NB4 (cell line): ENCODE measurements around the gene ADAM12.

Source experiments
- DNase-seq: peaks from one replicate; pipeline ENCODE4 v3.0.0; 2010; ENCODE audit warnings: low read depth
- H3K4me3 ChIP-seq: one replicate; pipeline ENCODE4 v1.5.1; 2011; ENCODE audit warnings: mild to moderate bottlenecking, low read depth, low read length, moderate library complexity
- MYC ChIP-seq: IDR thresholded peaks from 2 replicates; pipeline ENCODE4 v1.6.1; 2011; ENCODE audit warnings: low read depth, low read length
- POLR2A ChIP-seq: IDR thresholded peaks from 2 replicates; pipeline ENCODE4 v1.6.1; 2011; ENCODE audit warnings: mild to moderate bottlenecking; ENCODE audit not compliant: insufficient read length; ENCODE audit errors: extremely low read depth
- TF ChIP-seq, protein P1 (sequence below): IDR thresholded peaks from one replicate; pipeline ENCODE4 v1.5.1; 2012; ENCODE audit warnings: low read depth, low read length
- TF ChIP-seq, protein P2 (sequence below): IDR thresholded peaks from 2 replicates; pipeline ENCODE4 v1.6.1; 2011; ENCODE audit warnings: low read depth, low read length

Gene ADAM12

DNA sequence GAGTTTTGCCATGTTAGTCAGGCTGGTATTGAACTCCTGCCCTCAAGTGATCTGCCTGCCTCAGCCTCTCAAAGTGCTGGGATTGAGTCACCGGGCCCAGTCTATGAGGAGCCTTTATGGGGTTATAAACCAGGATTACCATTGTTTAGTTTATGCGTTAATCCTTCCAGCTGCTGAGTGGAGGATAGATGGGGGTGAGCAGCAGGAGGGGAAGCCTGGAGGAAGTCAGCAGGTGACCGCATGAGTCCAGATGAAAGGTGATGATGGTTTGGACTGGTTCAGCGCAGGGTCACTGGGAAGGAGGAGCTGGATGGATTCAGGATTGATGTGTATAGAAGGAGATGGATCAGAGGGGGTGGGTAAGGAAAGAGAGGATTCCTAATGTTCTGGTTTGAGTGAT, 197.1 kb downstream of the ADAM12 start:
- TF ChIP-seq POLR2A (no peak), MYC (no peak)
- TF ChIP-seq, protein P1, sequence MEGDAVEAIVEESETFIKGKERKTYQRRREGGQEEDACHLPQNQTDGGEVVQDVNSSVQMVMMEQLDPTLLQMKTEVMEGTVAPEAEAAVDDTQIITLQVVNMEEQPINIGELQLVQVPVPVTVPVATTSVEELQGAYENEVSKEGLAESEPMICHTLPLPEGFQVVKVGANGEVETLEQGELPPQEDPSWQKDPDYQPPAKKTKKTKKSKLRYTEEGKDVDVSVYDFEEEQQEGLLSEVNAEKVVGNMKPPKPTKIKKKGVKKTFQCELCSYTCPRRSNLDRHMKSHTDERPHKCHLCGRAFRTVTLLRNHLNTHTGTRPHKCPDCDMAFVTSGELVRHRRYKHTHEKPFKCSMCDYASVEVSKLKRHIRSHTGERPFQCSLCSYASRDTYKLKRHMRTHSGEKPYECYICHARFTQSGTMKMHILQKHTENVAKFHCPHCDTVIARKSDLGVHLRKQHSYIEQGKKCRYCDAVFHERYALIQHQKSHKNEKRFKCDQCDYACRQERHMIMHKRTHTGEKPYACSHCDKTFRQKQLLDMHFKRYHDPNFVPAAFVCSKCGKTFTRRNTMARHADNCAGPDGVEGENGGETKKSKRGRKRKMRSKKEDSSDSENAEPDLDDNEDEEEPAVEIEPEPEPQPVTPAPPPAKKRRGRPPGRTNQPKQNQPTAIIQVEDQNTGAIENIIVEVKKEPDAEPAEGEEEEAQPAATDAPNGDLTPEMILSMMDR = no peak
- DNase-seq = no peak
- no peak overlapping the region for H3K4me3 ChIP-seq

DNA sequence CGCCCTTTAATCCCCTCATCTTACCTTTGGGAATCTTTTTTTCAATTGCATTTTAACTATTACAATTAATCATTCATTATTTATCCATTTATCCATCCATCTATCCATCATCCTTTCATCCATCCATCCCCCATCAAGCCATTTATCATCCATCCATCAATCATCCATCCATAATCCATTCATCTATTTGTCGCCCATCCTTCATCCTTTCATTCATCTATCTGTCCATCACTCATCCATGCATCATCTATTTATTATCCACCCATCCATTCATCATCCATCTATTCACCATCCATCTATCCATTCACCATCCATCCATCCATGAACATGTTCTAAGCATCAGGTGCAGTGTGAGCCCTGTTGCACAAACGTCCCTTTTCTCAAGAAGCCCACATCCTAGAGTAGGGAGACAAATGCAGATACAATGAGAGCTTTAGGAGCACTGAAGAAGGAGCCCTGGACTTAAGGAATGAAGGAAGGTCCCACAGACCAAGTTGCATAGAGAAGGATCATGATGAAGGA, 199.5 kb downstream of the ADAM12 start:
- no peak for DNase-seq
- TF ChIP-seq, protein P2, sequence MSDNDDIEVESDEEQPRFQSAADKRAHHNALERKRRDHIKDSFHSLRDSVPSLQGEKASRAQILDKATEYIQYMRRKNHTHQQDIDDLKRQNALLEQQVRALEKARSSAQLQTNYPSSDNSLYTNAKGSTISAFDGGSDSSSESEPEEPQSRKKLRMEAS = no peak
- TF ChIP-seq MYC = no peak
- TF ChIP-seq, protein P1 = no peak
- TF ChIP-seq POLR2A = no peak
- no peak overlapping the region for H3K4me3 ChIP-seq

DNA sequence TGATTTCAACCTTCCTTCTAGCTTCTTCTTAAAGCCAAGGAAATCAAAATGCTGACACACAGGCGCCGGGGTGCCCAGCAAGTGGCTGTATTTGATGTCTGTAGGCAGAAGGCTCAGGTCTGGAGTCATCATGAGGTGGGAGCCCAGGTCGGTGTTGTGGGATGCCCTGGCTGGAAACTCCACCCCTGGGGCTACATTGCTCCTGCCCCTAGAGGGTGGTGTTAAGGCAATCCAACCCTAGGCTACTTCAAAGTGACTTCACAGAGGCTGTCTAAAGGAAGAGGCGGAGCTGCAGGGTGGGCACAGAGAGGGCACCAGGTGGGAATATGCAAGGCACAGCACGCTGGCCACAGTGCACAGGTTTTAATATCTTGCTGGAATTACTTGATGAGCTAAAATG, 200.9 kb downstream of the ADAM12 start:
- no peak overlapping the region for H3K4me3 ChIP-seq
- no peak for DNase-seq
- TF ChIP-seq POLR2A (no peak), MYC (no peak)
- TF ChIP-seq, protein P1 = no peak
- TF ChIP-seq, protein P2 = no peak

DNA sequence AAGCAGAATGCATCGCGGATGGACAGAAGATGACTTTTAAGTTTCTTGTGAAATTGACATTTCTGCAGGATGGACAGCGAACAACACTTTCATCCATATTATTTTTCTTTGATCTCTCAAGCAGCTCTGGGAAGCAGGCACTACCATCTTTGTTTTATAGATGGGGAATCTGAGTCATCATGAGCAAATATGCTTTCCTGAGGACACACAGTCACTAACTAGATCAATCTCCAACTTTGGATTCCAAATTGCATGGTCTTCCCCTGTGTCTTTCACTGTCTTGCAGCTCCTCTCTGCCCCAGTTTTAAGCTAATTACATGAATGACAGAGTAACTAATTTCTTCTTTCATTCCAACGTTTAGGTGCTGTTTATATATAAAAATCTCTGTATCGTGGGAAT, 201.5 kb downstream of the ADAM12 start:
- no peak overlapping the region for H3K4me3 ChIP-seq
- TF ChIP-seq, protein P1 = no peak
- TF ChIP-seq, protein P2 = no peak
- TF ChIP-seq MYC = no peak
- no peak for TF ChIP-seq POLR2A
- DNase-seq = no peak

DNA sequence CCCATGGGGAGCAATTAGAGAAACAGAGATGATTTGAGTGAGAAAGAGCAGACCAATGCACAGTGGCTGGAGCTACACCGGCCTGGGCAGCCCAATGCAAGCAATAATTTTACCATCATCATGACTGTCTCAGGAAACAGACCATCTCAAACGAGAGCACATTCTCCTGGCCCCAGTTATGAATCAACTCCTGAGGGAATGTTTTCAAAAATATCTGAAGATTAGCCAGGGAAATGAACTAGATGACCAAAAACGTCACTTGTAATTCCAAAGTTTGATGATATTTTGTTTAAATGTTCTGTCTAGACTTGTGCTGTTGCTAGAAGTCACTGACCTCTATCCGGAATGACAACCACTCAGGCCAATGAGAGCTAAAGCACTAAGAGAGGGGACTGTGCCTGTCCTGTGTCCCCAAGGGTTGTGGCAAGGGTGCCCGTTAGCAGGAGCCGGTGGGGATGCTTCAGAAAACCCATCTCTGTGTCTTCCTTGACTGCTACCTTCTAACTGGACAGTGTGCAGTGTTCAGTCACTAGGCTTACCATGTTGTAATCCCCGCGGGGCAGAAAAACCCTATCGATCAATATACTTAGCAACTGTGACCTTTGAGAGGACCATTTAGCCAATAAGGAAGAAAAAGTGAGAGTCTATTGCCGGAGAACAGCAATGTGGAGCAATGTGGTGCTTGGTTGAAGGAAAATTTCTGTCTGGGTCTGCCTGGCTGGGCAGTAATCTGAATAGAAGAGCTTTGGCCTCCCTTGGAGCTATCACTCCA, 202.4 kb downstream of the ADAM12 start:
- no peak overlapping the region for H3K4me3 ChIP-seq
- TF ChIP-seq MYC = no peak
- no peak for TF ChIP-seq POLR2A
- TF ChIP-seq, protein P1 = no peak
- TF ChIP-seq, protein P2 = no peak
- DNase-seq = no peak
